Transverse colon (tissue), 4 donors: Measurements from ENCODE around the gene PHKG2. TPM values are rescaled to one million over a fixed set of nuclear protein-coding genes. Genes with fewer than 3 reads are reported as not detected.
A peak's percentile ranks its signal among the peaks of the same experiment; 100 is the strongest.

Source experiments
- DNase-seq: peaks from one replicate; pipeline ENCODE4 v3.0.0-alpha.2; 2019
- H3K27ac ChIP-seq, 4 donors: fragments of 200-600 bp; sonication (generic); 2 replicates each; pipeline ENCODE4 v1.5.1; 2016 to 2018; ENCODE audit warnings: inconsistent platforms in 4 of 4
- H3K27me3 ChIP-seq: fragments of 200-600 bp; sonication (generic); 2 replicates; pipeline ENCODE4 v1.5.1; 2017; ENCODE audit warnings: inconsistent platforms
- H3K36me3 ChIP-seq, 4 donors: fragments of 200-600 bp; sonication (generic); 2 replicates each; pipeline ENCODE4 v1.5.1; 2017 to 2019; ENCODE audit warnings: inconsistent platforms in 4 of 4
- H3K4me1 ChIP-seq, 4 donors: fragments of 200-600 bp; sonication (generic); 2 replicates each; pipeline ENCODE4 v1.5.1; 2017 to 2020; ENCODE audit warnings: inconsistent platforms in 4 of 4
- H3K4me3 ChIP-seq, 4 donors: fragments of 200-600 bp; sonication (generic); 1 replicate in 1 of 4; 2 replicates in 3 of 4; pipeline versions ENCODE4 v1.5.1 to v1.6.1; 2017 to 2019; ENCODE audit warnings: inconsistent platforms in 4 of 4
- H3K9me3 ChIP-seq, 2 donors: fragments of 200-600 bp; sonication (generic); 2 replicates each; pipeline ENCODE4 v1.5.1; 2017 to 2019; ENCODE audit warnings: inconsistent platforms in 2 of 2
- CTCF ChIP-seq, 5 experiments: fragments of 200-600 bp in 3 of 5; fragments of 450-650 bp in 2 of 5; sonication (generic) in 3 of 5; IDR thresholded peaks; 1 replicate in 2 of 5; 2 replicates in 3 of 5; pipeline ENCODE4 v1.5.1; 2016 to 2017; ENCODE audit warnings: antibody characterized with exemption in 5 of 5, inconsistent platforms in 3 of 5, mild to moderate bottlenecking in 2 of 5, moderate library complexity in 1 of 5
- EP300 ChIP-seq: sonication (generic); formaldehyde crosslinking; IDR thresholded peaks from one replicate; pipeline ENCODE4 v1.6.1; 2017; ENCODE audit warnings: antibody characterized with exemption, low read depth
- POLR2A ChIP-seq: fragments of 450-650 bp; IDR thresholded peaks from one replicate; pipeline ENCODE4 v1.6.1; 2016; ENCODE audit warnings: antibody characterized with exemption, mild to moderate bottlenecking, moderate library complexity
- POLR2AphosphoS5 ChIP-seq, 3 donors: sonication (generic); formaldehyde crosslinking; IDR thresholded peaks; one replicate each; pipeline ENCODE4 v1.6.1; 2016; ENCODE audit warnings: antibody characterized with exemption in 3 of 3
- WGBS, 2 donors: methylation state at CpG; one replicate each; pipeline ENCODE4 v1.1.5; 2018; ENCODE audit warnings: low coverage in 1 of 2; 5-methylcytosine and 5-hydroxymethylcytosine counted together
- in situ Hi-C, 4 donors: fragments of 200-750 bp; cut with MboI; loops; one replicate each; pipeline versions ENCODE4 v1.15.0 to v1.15.1; 2017; ENCODE audit warnings: low sequenced_read_pairs in 3 of 4, low pct_ligation_motif_present in 1 of 4, low pct_unique_long_range_greater_than_20kb in 1 of 4
- intact Hi-C: fragments of 100-400 bp; cut with DNase I; formaldehyde crosslinking; loops from one replicate; pipeline ENCODE4 v1.15.1; 2023; ENCODE audit warnings: low total_unique reads
- total RNA-seq, 4 donors: library from RNA; depleted of rRNA; stranded (reverse); fragments of >200 nt; gene quantifications; one replicate each; pipeline ENCODE4 v1.1.0, GENCODE V29; 2016

The PHKG2 gene
- total RNA-seq, 4 donors from 2014 or later: 41.1 to 152 (median 66.4) TPM

- Histone ChIP-seq H3K27me3 (no peaks in the 10 kb centered on the region), H3K4me1 (peaks cover 4 to 38% (median 21%) of the 10 kb centered on the region in 4 donors), H3K36me3 (peaks cover 0 to 65% (median 29%) of the 10 kb centered on the region in 4 donors), H3K27ac (peak overlapping the region in 1 of 4 donors; percentile 55), H3K4me3 (no peak overlapping the region), H3K9me3 (no peaks in the 10 kb centered on the region)
- in situ Hi-C loops: no loop called here
- WGBS, 2 donors: 85 to 90% methylated on average over 3 to 6 of the region's 6 CpGs
- intact Hi-C loops: no loop called here
- no peak for TF ChIP-seq POLR2A
- TF ChIP-seq POLR2AphosphoS5 (IDR thresholded peaks at IDR 0.05): no peak
- TF ChIP-seq CTCF (IDR thresholded peaks at IDR 0.05): no peak
- no peak for TF ChIP-seq EP300
- DNase-seq: no peak
Measured at GRCh38 chr16:30728321-30728720, 19.9 kb upstream of the PHKG2 start.

GRCh38 chr16:30728899-30729672, 19.1 kb upstream of the PHKG2 start:
- DNase-seq: peak; percentile 83
- intact Hi-C loops (no loop called here), in situ Hi-C loops (no loop called here)
- TF ChIP-seq CTCF (IDR thresholded peaks at IDR 0.05) (no peak), POLR2AphosphoS5 (IDR thresholded peaks at IDR 0.05) (peak in 1 of 3 donors; percentile 16)
- Histone ChIP-seq H3K27me3 (no peaks in the 10 kb centered on the region), H3K9me3 (no peaks in the 10 kb centered on the region), H3K4me3 (no peak overlapping the region), H3K4me1 (peaks cover 4 to 36% (median 21%) of the 10 kb centered on the region in 4 donors), H3K36me3 (peaks cover 0 to 65% (median 29%) of the 10 kb centered on the region in 4 donors), H3K27ac (peak overlapping the region; percentile 23 to 55 (median 42))
- 59 to 70% methylated on average over 10 to 17 of the region's 17 CpGs for WGBS, 2 donors

- Histone ChIP-seq H3K36me3 (peaks cover 0 to 77% (median 35%) of the 10 kb centered on the region in 4 donors), H3K27me3 (no peaks in the 10 kb centered on the region), H3K27ac (no peak overlapping the region), H3K9me3 (no peaks in the 10 kb centered on the region), H3K4me3 (no peak overlapping the region), H3K4me1 (peaks cover 0 to 13% (median 2%) of the 10 kb centered on the region in 4 donors)
- TF ChIP-seq POLR2AphosphoS5 (IDR thresholded peaks at IDR 0.05): no peak
- no peak for TF ChIP-seq EP300
- TF ChIP-seq POLR2A: no peak
- no peak for TF ChIP-seq CTCF (IDR thresholded peaks at IDR 0.05)
- intact Hi-C loops: no loop called here
- WGBS, 2 donors: 80 to 88% methylated on average over 2 to 3 of the region's 3 CpGs
- in situ Hi-C loops: no loop called here
- no peak for DNase-seq
Measured at GRCh38 chr16:30731411-30731810, 16.8 kb upstream of the PHKG2 start.

GRCh38 chr16:30736995-30737793, 11.0 kb upstream of the PHKG2 start:
- Histone ChIP-seq H3K27ac (no peak overlapping the region), H3K4me3 (no peak overlapping the region), H3K36me3 (peaks cover 0 to 70% (median 35%) of the 10 kb centered on the region in 4 donors), H3K9me3 (no peaks in the 10 kb centered on the region), H3K4me1 (peaks cover 8 to 30% (median 25%) of the 10 kb centered on the region in 4 donors), H3K27me3 (no peaks in the 10 kb centered on the region)
- DNase-seq: no peak
- in situ Hi-C loops: no loop called here
- no peak for TF ChIP-seq CTCF (IDR thresholded peaks at IDR 0.05)
- TF ChIP-seq EP300: no peak
- no peak for TF ChIP-seq POLR2AphosphoS5 (IDR thresholded peaks at IDR 0.05)
- TF ChIP-seq POLR2A: no peak
- intact Hi-C loops: no loop called here
- WGBS, 2 donors: 94 to 95% methylated on average over 13 to 17 of the region's 17 CpGs
